Inflammatory macrophage treated with lipopolysaccharide for 1 hour (primary cell): ENCODE measurements around the gene IP6K2.
"Not testable (repeated sequence)": the region's sequence is repeated elsewhere in the genome, so short reads cannot be mapped to it uniquely, and the experiment has no call there.

ENCODE experiments used
- DNase-seq, 2 donors: peaks; one replicate each; pipeline ENCODE4 v3.0.0-alpha.2; 2020 to 2022

IP6K2 gene

DNA sequence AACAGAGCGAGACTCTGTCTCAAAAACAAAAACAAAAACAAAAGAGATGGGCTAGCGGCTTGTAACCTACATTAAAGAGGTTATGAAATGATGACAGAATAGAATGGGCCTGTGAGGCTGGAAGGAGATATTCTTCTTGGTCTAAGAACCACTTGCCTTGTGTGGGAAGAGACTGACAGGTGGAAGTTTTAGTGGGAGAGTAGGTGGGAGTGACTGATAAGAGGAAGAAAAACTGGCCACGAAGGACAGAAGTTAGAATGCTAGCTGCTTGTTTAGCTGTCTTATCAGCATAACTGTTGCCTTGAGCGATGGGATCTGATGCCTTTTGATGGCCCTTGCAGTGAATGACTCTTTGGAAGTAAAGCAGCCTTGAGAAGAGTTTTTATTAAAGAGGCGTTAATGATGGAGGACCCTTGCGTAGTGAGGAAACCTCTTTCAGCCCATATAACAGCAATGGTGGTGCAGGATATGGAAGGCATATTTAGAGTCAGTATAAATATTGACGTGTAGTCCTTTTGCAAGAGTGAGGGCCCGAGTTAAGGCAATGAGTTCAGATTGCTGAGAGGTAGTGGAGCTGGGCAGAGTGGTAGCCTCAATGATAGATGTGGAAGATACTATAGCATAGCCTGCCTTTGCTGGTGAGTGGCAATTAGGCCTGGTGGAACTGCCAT is 8.3 kb upstream of the IP6K2 start:
- not testable (repeated sequence) for DNase-seq

DNA sequence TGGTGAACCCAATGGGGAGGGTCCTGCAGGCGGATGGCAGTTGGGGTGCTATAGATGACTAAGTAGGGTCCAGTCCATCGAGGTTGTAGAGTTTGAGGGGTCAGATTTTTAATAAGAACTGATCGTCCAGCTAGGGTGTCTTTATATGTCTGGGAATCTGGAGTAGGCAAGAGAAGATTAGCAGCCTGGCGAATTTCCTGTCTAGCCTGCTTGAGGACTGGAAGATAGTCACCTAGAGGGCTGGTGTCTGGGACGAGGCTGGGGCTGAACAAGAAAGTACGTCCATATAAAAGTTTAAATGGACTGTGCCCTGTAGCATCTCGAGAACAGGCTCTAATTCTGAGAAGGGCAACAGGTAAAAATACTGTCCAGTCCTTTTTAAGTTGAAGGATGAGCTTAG is 6.7 kb upstream of the IP6K2 start:
- no peak for DNase-seq

DNA sequence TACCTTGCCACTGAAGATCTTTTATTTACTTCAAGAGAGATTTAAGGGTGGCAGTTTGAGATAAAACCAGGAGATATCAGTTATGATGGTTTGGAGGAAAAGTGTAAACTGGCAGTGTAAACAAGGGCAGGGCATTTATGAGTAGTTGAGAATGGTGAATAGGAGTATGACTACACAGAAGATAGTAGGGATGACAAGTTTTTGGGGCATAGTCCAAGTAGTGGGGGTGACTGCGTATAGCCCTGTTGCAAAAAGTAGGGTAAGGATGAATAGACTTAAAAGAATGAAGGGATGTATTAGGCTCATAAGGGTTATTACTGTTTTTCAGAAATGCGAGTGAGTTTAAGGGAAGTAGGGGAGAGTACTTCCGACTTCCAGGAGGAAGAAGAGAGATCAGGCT is 6.3 kb upstream of the IP6K2 start:
- DNase-seq: not testable (repeated sequence)

DNA sequence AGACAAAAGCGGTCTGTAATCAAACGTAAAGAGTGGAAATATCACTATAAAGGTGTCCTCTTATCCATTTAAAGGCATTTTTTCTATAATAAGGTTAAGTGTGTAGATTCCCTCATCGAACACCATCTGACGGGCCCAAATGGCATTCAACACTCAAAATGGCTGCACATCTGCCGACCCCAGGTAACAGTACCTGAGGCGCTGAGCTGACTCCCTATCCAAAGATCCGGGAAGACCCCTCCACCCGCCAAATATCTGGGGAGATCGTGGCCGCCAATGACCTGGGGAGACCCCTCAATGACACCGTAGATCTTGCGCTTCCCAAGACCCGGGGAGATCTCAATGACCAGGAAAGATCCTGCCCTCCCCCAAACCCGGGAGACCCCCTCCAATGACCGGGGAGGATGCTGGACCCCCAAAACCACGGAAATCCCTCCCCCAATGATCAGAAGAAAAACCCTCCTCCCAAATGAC is 476 bp downstream of the IP6K2 start:
- DNase-seq: no peak

DNA sequence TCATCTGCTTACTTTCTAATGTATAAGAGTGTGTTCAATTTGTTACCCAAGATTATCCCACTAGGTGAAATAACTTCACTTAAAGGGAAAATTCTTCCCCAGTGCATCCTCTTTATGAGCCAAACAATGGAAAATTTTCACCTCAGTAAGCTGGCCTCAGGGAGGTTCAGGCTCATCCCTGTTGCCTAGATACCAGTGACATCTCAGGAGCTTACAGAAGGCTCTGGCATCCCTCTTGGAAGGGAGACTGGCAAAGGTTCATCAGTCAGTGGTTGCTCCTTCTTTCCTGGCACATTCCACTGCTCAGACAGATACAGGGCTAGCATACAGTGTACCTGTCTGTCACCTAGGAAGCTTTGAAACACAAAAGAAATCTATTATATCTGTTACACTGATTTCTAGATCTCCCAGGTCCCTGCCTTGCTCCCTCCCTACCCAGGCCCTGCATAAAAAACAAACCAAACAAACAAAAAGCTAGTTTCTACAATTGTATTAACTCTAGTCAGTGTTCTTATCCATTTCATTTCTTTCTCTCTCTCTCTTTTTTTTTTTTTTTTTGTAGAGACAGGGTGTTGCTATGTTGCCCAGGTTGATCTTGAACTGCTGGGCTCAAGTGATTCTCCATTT is 1.7 kb downstream of the IP6K2 start:
- DNase-seq: no peak

DNA sequence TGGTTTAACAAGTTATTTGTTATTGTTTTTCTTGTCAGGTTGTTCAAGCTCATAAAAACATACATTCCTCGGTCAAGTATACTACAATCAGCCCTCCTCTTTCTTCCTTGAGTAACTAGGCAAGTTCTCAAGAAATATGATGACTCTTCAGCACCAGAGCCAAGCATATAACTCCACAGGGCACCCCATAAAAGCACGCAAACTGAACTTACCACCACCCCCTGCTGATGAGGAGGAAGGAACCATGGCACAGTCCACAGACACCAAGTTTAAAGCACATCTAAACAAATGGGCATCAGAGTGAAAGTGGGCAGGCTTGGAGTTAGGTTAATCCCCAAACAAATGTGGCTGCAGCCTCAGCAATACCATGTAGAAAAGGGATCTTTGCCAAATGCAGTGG is 5.3 kb downstream of the IP6K2 start:
- no peak for DNase-seq

DNA sequence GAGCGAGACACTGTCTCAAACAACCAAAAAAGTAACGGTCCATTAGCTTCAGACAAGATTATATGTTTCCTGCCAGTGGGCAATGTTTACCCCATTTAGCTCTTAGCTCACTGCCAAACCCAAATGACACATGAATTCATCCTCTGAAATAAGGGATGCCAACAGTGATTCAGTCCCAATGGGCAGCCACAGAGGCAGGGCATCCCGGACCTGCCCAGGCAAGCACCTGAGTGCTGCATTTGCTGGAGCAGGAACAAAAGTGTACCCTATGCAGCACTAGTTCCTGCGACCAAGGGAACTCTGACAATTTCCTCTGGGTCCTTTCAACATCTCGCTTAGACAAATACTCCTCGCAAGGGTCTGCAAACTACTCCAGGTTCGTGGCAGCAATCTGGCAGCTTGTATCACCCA is 8.0 kb downstream of the IP6K2 start:
- DNase-seq: no peak

DNA sequence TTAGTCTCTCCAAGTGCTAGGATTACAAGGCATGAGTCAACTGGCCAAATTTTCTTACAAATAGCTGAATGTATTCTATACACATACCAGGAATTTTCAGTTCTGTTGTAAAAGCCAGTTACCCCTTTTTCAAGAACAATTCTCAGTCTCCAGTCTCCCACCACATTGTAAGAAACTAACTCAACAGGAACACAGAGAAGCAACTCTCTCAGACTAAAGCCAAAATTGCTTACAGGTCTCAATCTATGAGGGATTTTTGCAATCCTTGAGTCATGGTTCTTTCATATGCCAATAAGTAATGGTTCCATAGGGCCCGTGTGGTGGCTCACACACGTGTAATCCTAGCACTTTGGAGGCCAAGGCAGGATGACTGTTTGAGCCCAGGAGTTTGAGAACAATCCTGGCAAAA is 8.5 kb downstream of the IP6K2 start:
- no peak for DNase-seq

DNA sequence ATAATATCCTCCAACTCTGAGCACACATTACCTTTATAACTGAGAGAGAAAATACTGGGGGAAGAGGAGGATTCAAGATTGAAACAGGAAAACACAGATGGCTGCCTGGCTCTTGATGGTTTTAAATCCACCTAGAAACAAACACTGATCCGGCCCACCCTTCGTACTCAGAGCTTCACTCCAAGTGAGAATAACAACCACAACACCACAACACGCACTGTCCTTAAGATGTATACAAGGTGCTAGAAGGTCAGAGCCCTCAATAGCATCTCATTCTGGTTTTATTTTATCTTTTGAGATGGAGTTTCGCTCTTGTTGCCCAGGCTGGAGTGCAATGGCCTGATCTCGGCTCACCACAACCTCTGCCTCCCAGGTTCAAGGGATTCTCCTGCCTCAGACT is 9.9 kb downstream of the IP6K2 start:
- no peak for DNase-seq

DNA sequence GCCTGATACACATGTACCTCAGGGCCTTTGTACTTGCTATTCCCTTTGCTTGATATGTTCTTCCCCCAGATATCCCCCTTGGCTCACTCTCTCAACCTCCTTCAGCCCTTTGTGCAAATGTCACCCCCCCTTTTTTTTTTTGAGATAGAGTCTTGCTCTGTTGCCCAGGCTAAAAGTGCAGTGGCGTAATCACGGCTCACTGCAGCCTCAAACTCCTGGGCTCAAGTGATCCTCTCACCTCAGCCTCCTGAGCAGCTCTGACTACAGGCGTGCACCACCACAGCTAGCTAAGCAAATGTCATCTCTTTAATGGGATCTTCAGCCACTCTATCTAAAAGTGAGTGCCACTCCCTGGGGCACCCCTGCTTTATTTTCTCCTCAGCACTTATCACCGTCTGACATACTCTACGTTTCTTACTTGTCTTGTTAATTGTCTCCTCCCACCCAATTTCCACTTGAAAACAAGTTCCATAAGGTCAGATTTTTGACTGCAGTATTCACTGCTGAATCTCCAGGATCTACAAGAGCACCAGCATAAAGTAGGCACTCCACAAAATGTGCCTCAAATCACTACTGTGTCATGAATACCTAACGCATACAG is 14.6 kb downstream of the IP6K2 start:
- no peak for DNase-seq

DNA sequence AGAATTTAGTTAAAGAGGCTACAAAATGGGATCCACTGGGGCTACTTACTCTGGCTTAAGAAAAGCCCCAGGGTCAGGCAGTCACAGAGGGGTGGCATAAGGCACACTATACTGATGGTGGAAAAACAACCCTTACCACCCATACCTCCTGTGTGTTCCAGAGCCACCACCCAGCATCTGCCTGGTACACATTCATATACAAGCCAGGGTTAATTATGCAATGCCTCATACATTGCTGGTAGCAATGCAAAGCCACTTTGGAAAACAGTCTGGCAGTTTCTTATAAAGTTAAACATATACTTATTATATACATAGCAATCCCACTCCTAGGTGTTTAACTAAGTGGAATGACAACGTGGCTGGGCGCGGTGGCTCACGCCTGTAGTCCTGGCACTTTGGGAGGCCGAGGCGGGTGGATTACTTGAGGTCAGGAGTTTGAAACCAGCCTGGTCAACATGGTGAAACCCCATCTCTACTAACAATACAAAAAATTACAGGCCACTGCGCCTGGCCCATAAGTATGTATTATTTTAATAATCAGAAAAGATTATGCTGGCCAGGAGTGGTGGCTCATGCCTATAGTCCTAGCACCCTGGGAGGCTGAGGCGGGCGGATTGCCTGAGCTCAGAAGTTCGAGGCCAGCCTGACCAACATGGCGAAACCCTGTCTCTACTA is 16.2 kb downstream of the IP6K2 start:
- no peak for DNase-seq

DNA sequence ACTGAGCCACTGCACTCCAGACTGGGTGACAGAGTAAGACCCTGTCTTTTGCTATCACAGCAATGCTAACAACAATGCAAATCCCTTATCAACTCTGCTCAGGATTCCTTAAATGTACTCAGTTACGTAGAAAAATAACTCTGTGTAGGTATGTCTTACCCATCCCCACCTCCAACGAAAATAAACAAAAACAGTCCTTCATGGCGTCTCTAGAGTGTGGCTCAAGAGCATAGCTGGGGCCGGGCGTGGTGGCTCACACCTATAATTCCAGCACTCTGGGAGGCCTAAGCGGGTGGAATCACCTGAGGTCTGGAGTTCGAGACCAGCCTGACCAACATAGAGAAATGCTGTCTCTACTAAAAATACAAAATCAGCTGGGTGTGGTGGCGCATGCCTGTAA is 18.1 kb downstream of the IP6K2 start:
- DNase-seq: no peak

DNA sequence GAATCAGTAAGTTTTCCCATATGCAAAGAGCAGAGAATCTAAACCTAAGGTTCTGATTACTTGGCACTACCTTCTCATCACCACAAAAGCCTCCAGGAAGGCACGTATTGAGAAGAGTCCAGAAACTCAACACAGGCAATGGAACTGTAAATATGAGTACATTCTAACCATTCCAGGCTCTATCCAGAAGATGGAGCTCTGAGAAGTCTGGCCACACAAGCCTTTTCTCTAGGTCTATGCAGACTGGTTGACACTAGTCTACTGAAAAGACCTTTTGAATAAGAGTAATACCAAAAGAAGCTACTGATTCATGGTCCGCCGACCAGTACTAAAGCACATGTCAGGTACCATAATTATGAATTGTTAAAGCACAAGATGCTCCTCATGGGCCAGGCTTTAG is 19.1 kb downstream of the IP6K2 start:
- no peak for DNase-seq

DNA sequence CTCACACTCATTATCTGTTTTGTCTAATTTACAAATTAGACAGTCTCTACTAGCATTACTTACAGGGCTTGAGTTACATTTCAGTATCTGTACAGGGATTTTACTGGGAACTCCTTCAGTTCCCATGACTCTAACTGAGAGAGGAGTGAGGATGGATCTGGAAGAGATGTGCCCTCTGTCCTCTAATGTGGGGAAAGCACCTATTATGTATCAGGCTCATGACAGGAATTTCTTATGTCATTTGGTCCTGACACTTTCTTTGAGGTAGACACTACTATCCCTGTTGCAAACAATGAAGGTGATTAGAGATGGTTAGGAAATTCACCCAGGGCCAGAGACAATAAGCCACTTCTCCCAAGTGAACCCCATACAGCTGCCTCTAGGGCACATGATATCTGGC is 20.4 kb downstream of the IP6K2 start:
- DNase-seq: peak in 1 of 2 donors; percentile 59

DNA sequence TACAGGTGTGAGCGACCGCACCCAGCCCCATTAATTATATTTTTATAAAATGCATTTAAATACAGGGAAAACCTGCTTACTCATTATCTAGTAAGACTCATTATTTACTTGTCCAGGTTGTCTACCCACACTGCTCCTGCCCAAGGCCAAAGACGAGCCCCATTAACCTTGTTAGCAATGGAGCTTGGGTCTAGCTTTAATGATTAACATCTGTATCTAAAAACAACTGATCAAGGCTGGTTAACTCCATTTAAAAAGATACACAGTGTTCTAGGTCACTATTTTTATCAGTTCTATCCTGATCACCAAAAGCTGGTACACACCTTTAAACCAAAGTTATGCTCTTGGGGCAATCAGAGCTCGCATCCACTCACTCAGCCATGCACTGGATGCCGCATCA is 20.9 kb downstream of the IP6K2 start:
- no peak for DNase-seq

DNA sequence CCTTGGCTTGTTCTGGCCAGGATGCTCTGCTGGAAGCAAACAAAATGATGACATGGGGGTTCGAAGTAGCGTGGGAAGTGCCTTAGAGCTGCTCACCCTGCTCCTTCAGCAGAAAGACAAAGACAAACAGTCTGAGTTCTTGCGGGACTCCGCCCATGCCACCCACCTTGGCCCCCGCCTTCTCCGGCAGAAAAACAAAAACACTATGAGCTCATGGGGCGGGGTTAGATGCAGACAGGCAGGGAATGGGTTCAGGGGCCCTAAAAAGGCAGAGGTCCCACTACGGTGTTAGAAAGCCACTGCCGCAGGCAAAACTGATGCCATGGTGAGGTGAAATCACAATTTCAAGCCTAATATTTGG is 21.6 kb downstream of the IP6K2 start:
- no peak for DNase-seq

DNA sequence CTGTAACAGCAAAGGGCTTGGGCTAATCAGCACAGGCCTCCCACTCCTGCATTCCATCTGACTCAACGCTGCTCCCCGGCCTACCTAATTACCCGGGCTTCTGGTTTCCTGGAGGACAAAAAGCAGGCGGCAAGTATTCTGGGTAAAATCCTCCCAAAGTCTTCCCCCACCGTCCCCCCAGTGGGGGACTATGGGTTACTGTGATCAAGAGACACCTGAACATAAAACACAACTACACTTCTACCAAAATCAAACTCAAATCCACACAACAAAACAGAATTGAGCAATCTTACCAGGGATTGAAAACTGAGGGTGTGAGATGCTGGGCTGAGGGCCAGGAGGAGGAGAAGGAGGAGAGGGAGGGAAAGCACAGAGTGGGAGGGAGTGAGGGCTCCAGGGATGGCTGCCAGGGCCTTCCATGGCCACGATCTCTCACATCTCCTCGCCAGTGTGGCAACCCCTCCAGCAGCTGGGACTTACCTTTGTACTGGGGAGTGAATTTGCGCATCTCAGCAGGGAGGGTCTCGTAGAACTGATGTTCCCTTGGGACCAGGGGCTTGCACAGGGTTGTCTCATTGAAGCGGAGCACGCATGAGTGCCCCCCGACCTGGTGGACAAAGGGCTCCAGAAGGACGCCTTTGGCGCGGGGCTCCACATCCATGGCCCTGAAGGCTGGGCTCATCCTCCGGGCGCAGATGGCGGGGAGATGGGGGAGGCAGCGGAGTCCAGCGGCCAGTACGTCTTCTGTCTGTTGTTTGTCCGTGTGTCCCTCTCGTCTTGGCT is 22.2 kb downstream of the IP6K2 start:
- no peak for DNase-seq

DNA sequence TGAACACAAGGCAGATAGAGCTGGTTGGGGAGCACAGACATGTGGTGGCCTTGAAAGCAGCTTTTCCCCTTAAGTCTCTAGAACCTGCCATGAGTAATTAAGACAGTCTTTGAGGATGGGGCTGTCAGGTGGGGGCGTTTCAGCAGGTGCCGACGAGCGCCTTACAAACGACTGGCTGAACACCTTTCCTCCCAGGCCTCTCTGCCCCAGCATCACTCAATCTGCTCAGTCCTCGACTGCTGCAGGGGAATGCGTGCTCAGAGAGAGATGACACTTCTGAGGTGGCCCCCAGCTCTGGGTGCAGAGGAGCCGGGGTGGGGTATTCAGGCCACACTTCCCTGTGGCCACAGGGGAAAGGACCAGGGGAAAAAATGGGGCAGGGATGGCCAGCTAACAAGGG is 23.2 kb downstream of the IP6K2 start:
- no peak for DNase-seq

DNA sequence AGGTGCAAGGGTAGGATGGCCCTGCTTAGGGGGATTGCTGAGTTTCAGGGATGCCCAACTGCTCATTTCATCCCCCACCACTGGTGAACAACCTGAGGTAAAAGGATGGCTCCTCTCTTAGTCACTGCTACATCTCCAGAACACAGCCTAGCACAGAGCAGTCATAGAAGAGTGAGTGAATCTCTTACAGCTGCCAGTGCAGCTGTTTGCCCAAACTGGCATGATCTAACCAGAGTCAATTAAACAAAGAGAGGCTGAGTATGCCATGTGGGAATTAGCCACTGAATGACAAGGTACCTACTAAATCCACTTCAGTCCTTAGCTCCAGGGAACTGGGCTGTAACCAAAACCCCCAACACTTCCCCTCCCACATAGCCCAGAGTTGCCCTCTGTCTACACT is 24.5 kb downstream of the IP6K2 start:
- DNase-seq: no peak

DNA sequence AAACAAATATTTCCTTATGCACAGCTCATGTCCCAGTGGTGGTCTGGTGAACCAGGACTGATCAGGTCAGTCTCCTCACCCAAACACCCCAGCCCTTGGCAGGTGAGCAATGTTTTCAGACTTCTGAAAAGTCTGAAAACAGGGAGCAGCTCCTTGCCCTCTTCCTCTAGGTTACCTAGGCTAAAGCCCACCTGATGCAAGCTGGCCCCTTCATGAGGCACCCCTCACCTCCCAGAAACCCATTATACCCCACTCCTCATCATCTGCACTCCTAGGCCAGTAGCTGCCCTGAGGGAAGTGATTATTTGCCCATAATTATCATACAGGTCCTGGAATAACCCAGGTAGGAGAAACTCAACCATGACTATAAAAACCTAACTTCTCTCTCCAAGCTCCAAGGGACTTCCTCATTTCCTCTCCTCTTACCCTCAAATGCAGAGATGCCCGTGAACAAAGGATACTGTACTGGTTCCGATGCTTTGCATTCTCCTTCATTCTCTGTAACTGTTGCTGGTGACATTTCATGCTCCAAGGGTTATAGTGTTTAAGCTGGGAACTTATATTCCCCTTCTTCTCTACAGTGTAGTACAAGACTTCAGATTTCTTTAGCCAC is 26.1 kb downstream of the IP6K2 start:
- DNase-seq: no peak

DNA sequence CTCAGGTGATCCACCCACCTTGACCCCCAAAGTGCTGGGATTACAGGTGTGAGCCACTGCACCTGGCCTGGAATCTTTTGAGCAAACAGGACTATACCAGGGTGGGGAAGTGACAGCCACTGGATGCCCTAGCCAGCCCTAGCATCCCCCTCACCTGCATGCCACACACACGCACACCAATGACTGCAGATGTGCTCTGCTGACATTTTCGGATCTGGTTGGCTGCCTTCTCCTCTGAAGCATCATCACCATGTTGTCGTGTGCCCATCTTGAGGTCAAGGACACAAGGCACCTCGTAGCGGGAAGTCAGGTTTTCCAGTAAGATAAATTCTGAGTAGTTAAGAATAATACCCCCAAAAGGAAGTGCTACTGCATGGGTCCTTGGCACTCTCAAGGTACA is 27.6 kb downstream of the IP6K2 start:
- no peak for DNase-seq

DNA sequence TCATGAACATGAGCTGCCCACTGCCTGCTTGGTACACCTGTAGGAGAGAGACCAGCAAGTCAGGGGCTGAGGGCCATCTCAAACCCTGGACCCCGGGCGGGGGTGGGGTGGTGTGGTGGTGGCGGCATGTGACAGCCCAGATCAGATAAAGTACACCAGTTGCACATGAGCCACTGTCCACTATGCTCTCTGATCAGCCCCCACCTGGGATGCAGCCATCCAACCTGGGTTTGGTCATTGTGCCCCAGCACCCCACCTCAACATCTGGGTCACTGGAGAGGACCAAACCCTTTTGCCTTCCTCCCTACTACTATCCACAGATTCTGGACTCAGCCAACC is 28.3 kb downstream of the IP6K2 start:
- no peak for DNase-seq
